Uterus (tissue), 4 donors: ENCODE measurements around the gene PNLIPRP1. TPM values are rescaled to one million over a fixed set of nuclear protein-coding genes. Genes with fewer than 3 reads are reported as not detected.

Experiments
- DNase-seq, 2 donors: peaks; one replicate each; pipeline ENCODE4 v3.0.0-alpha.2; 2019 to 2020
- H3K27ac ChIP-seq, 2 donors: fragments of 200-600 bp; sonication (generic); 1 replicate in 1 of 2; 2 replicates in 1 of 2; pipeline ENCODE4 v1.5.1; 2016 to 2018
- H3K27me3 ChIP-seq, 2 donors: fragments of 200-600 bp; sonication (generic); one replicate each; pipeline ENCODE4 v1.5.1; 2018 to 2019; ENCODE audit warnings: control low read depth in 1 of 2
- H3K36me3 ChIP-seq, 2 donors: fragments of 200-600 bp; sonication (generic); one replicate each; pipeline ENCODE4 v1.5.1; 2019; ENCODE audit warnings: control low read depth in 1 of 2
- H3K4me1 ChIP-seq, 2 donors: fragments of 200-600 bp; sonication (generic); one replicate each; pipeline ENCODE4 v1.5.1; 2018 to 2019; ENCODE audit warnings: control low read depth in 1 of 2
- H3K4me3 ChIP-seq, 2 donors: fragments of 200-600 bp; sonication (generic); 1 replicate in 1 of 2; 2 replicates in 1 of 2; pipeline ENCODE4 v1.5.1; 2018 to 2019; ENCODE audit warnings: mild to moderate bottlenecking in 1 of 2
- H3K9me3 ChIP-seq, 2 donors: fragments of 200-600 bp; sonication (generic); one replicate each; pipeline ENCODE4 v1.5.1; 2019; ENCODE audit warnings: control low read depth in 1 of 2
- CTCF ChIP-seq, 4 experiments: fragments of 200-600 bp in 2 of 4; fragments of 450-650 bp in 2 of 4; sonication (generic) in 2 of 4; IDR thresholded peaks; one replicate each; pipeline ENCODE4 v1.5.1; 2016 to 2019; ENCODE audit warnings: antibody characterized with exemption in 4 of 4, mild to moderate bottlenecking in 2 of 4, moderate library complexity in 1 of 4
- POLR2A ChIP-seq, 2 donors: fragments of 450-650 bp; IDR thresholded peaks; one replicate each; pipeline ENCODE4 v1.6.1; 2016; ENCODE audit warnings: antibody characterized with exemption in 2 of 2, mild to moderate bottlenecking in 1 of 2, moderate library complexity in 1 of 2
- intact Hi-C: fragments of 100-400 bp; cut with DNase I; formaldehyde crosslinking; loops from one replicate; pipeline ENCODE4 v1.15.1; 2023; ENCODE audit warnings: low total_unique reads
- total RNA-seq, 4 donors: library from RNA; depleted of rRNA in 3 of 4; stranded (reverse); fragments of >200 nt in 3 of 4; gene quantifications; one replicate each; pipeline versions ENCODE4 v1.1.0 to v1.2.4, GENCODE V29; 2014 to 2023
- donor health status: DM: yes; HTN: yes; CAD: no.

PNLIPRP1 gene
- total RNA-seq, 4 donors from 2014 or later: not detected

GRCh38 chr10:116634126-116634975 lies 43.6 kb downstream of the PNLIPRP1 start:
- Histone ChIP-seq H3K9me3 (no peaks in the 10 kb centered on the region), H3K27me3 (no peaks in the 10 kb centered on the region), H3K27ac (no peak overlapping the region), H3K4me3 (no peak overlapping the region), H3K4me1 (no peaks in the 10 kb centered on the region), H3K36me3 (no peaks in the 10 kb centered on the region)
- DNase-seq: no peak
- TF ChIP-seq POLR2A (IDR thresholded peaks at IDR 0.05): no peak
- no peak for TF ChIP-seq CTCF (IDR thresholded peaks at IDR 0.05)
- intact Hi-C loops: no loop called here

- no peak for DNase-seq
- intact Hi-C loops: no loop called here
- no peaks in the 10 kb centered on the region for H3K4me1 ChIP-seq
- no peaks in the 10 kb centered on the region for H3K27me3 ChIP-seq
- H3K4me3 ChIP-seq: no peak overlapping the region
- no peak overlapping the region for H3K27ac ChIP-seq
- TF ChIP-seq CTCF (IDR thresholded peaks at IDR 0.05) (no peak), POLR2A (IDR thresholded peaks at IDR 0.05) (no peak)
- peaks cover 0 to 3% of the 10 kb centered on the region in 2 donors for H3K9me3 ChIP-seq
- no peaks in the 10 kb centered on the region for H3K36me3 ChIP-seq
Observed at GRCh38 chr10:116636385-116636784, 45.6 kb downstream of the PNLIPRP1 start.

GRCh38 chr10:116636976-116637375 lies 46.2 kb downstream of the PNLIPRP1 start:
- TF ChIP-seq CTCF (IDR thresholded peaks at IDR 0.05) (no peak), POLR2A (IDR thresholded peaks at IDR 0.05) (no peak)
- H3K27ac ChIP-seq: no peak overlapping the region
- no peaks in the 10 kb centered on the region for H3K4me1 ChIP-seq
- DNase-seq: no peak
- intact Hi-C loops: no loop called here
- H3K9me3 ChIP-seq: peaks cover 0 to 3% of the 10 kb centered on the region in 2 donors
- H3K4me3 ChIP-seq: no peak overlapping the region
- H3K36me3 ChIP-seq: no peaks in the 10 kb centered on the region
- H3K27me3 ChIP-seq: no peaks in the 10 kb centered on the region

- H3K9me3 ChIP-seq: peaks cover 0 to 3% of the 10 kb centered on the region in 2 donors
- no peaks in the 10 kb centered on the region for H3K36me3 ChIP-seq
- no peaks in the 10 kb centered on the region for H3K27me3 ChIP-seq
- no peak overlapping the region for H3K27ac ChIP-seq
- TF ChIP-seq CTCF (IDR thresholded peaks at IDR 0.05) (no peak), POLR2A (IDR thresholded peaks at IDR 0.05) (no peak)
- no peaks in the 10 kb centered on the region for H3K4me1 ChIP-seq
- intact Hi-C loops: no loop called here
- no peak overlapping the region for H3K4me3 ChIP-seq
- no peak for DNase-seq
Observed at GRCh38 chr10:116637830-116638229, 47.1 kb downstream of the PNLIPRP1 start.

- Histone ChIP-seq H3K4me1 (no peaks in the 10 kb centered on the region), H3K27me3 (no peaks in the 10 kb centered on the region), H3K27ac (no peak overlapping the region), H3K4me3 (no peak overlapping the region), H3K36me3 (no peaks in the 10 kb centered on the region), H3K9me3 (no peaks in the 10 kb centered on the region)
- DNase-seq: no peak
- intact Hi-C loops: no loop called here
- TF ChIP-seq POLR2A (IDR thresholded peaks at IDR 0.05) (no peak), CTCF (IDR thresholded peaks at IDR 0.05) (no peak)
Observed at GRCh38 chr10:116646502-116646901, 55.7 kb downstream of the PNLIPRP1 start.
